OCI-LY3 (cell line): Measurements from ENCODE around the gene ZBTB7C.

Experiments
- EZH2phosphoT487 ChIP-seq: fragments of 200-600 bp; shearing (Covaris generic); IDR thresholded peaks from 2 replicates; pipeline ENCODE4 v1.6.1; 2018; ENCODE audit warnings: antibody characterized with exemption, mixed run types, low read depth
- TF ChIP-seq, protein P1 (sequence below): fragments of 200-600, 300-600 bp; sonication (generic); IDR thresholded peaks from 2 replicates; pipeline ENCODE4 v1.5.1; 2014; ENCODE audit warnings: antibody characterized with exemption, low read length, low read depth

- TF ChIP-seq, protein P1, sequence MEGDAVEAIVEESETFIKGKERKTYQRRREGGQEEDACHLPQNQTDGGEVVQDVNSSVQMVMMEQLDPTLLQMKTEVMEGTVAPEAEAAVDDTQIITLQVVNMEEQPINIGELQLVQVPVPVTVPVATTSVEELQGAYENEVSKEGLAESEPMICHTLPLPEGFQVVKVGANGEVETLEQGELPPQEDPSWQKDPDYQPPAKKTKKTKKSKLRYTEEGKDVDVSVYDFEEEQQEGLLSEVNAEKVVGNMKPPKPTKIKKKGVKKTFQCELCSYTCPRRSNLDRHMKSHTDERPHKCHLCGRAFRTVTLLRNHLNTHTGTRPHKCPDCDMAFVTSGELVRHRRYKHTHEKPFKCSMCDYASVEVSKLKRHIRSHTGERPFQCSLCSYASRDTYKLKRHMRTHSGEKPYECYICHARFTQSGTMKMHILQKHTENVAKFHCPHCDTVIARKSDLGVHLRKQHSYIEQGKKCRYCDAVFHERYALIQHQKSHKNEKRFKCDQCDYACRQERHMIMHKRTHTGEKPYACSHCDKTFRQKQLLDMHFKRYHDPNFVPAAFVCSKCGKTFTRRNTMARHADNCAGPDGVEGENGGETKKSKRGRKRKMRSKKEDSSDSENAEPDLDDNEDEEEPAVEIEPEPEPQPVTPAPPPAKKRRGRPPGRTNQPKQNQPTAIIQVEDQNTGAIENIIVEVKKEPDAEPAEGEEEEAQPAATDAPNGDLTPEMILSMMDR = no peak
- TF ChIP-seq EZH2phosphoT487 = no peak
Observed at GRCh38 chr18:48176909-48177308, 232.3 kb downstream of the ZBTB7C start.
